SHP77 treated with DMSO at 0.1 percent for 48 hours (cell line): Measurements from ENCODE around the gene MDFI.

ENCODE experiments used
- DNase-seq: peaks from one replicate; lab custom pipeline; 2025; lab: John Stamatoyannopoulos, UW

MDFI gene

GRCh38 chr6:41651246-41651961 is 13.1 kb downstream of the MDFI start:
- DNase-seq, result no peak

DNA sequence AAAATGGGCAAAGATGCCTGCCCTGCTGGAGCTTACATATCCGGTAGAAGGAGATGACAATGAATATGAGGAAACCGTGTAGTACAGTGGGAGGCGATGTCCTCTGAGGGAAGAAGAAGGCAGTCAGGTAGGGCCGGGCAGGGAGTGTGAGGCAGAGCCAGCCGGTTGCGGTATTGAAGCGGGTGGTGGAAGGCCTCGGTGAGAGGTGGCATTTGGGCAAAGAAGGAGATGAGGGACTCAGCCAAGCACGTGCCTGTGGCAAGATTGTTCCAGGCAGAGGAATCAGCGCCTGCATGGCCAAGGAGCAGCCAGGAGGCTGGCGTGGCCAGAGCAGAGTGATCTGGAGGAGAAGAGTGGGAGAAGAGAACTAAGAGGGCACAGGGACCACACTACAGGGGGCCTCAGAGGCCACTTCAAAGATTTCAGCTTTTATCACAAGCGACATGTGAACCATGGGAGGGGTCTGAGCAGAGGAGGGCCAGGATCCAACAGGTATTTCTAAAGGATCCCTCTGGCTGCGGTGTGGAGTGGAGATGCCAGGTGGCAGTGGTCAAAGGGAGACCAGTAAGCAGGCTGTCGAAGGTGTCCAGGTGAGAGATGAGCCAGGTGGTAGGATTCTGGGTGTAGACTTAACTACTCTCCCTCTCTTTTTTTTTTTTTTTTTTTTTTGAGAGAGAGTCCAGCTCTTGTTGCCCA is 13.8 kb downstream of the MDFI start:
- no peak for DNase-seq

DNA sequence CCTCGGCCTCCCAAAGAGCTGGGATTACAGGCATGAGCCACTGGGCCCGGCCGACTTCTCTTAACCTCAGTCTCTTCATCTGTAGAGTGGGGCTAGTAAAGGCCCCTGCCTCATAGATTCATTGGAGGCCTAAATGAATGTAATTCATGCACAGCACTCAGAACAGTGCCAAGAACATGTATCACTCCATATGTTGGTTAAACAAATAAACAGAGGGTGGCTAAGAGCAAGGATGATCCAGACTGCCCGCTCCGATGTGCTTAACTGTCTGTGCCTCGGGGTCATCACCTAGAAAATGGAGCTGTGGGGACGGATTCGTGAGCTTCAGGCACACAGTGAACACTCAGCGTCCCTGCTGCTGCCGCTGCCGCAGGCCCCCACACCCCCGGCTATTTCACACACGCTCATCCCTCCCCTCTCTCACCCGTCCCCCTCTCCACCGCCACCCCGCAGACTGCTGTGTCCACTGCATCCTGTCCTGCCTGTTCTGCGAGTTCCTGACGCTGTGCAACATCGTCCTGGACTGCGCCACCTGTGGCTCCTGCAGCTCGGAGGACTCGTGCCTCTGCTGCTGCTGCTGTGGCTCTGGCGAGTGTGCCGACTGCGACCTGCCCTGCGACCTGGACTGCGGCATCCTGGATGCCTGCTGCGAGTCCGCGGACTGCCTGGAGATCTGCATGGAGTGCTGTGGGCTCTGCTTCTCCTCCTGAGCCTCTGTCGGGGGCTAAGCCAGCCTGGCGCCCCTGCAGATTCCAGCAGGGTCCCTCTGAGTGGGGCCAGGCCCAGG is 14.8 kb downstream of the MDFI start:
- no peak for DNase-seq

DNA sequence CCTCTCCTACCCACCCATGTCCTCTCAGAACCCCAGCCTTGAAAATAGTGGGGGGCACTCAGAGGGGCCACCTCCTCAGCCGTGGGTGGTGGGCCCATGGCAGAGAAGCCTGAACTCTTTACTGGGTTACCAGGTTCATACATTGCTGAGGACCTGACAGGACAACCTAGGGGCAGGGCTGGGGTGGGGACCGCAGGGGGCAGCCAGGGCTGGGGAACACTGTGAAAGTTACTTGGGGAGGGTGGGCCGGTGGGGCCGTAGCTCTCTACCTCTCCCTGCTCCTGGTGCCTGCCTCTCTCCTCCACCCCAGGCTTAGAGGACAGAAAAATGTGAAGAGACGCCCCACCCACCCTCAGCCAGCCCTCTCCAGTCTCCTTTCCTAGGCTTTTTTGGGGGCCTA is 15.4 kb downstream of the MDFI start:
- DNase-seq, result no peak

- DNase-seq, result no peak
Measured at GRCh38 chr6:41654151-41654697, 16.0 kb downstream of the MDFI start.

GRCh38 chr6:41654698-41655151 is 16.5 kb downstream of the MDFI start:
- DNase-seq, result no peak

DNA sequence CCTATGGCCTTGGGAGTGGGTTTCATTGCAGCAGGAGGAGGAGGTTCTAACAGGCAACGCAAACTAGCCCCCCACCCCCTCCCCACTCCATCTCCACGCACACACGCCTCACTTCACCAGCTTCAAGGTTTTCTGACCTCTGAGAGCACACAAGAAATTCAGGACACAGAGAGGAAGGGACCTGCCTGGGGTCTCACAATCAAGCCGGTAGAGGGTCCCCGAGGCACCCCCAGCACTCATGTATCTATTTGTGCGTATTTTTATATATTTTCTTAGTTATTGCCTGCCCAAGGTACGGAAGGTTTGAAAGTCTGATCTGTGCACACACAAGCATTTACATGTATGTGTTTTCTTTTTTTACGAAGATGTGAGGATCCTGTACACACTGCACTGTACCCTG is 16.9 kb downstream of the MDFI start:
- DNase-seq, result no peak

GRCh38 chr6:41655646-41656001 is 17.4 kb downstream of the MDFI start:
- DNase-seq, result no peak

DNA sequence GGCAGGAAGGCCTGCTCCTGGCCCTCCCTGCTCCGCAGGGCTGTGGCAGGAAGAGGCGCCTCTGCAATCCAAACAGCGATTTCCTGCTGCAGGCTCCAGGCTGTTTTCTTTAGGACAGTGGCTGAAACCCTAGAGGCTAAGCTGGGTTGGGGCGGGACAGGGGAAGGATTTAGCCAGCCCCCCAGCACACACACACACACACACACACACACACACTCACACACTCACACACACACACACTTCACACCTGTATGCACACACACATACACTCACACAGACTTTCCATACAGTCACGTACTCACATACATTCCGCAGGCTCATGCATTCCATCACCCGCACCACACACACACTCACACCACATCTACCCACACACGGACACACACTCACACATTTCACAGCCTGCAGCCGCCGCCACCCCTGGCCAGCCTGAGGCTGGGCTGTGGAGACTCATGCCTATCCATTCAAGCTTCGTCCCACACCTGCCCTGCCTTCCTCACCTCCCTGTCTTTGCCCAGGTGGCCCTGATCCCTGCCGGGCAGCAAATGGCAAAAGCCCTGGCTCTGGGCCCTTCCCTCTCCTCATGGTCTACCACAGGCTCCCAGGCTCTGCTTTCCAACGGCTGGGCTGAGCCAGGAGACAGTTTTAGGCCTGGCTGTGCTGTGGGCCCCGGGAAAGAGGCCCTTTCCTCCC is 17.9 kb downstream of the MDFI start:
- DNase-seq, result no peak

DNA sequence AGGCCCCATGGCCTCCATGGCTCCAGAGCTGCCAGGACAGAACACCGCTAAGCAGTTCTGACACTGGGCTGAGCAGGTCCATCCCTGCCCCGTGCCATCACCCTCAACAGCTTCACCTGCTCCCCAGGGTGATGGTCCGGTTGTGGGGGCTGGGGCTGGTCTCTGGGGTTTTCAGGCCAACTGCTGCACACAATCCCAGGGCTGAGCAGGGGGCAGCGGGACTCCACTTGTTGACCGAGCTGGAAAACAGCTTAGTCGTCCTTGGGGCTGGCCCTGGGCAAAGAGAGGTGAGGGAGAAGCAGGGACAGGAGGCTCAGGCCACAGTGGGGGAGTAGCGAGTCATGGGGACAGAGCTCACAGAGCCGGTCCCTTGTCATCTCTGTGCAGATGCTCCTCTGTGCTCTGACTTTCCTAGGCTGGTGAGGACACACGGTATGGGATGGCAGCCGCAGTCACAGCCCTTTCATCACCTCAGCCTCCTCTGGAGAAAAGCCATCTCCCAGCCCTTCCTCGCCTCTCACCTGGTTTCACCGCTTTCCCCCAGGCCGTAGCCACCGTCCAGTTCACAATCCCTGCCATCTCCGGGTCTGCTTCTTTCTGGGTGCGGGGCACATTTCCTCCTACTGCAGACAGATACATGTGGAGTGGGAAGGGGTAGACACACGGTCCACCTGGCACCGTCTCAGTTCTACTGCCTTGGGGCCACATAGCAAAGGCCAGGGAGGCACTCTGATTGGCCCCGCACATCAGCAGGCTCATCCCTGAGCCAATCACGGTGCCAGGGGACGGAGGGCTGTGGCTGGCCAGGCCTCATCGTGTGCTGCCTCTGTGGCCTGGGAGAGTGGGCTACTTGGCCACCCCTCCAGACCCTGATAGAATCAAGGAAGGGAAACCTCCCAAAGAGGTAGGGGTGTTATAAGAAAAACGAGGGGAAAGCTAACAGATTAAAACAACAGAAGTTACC is 19.1 kb downstream of the MDFI start:
- no peak for DNase-seq

DNA sequence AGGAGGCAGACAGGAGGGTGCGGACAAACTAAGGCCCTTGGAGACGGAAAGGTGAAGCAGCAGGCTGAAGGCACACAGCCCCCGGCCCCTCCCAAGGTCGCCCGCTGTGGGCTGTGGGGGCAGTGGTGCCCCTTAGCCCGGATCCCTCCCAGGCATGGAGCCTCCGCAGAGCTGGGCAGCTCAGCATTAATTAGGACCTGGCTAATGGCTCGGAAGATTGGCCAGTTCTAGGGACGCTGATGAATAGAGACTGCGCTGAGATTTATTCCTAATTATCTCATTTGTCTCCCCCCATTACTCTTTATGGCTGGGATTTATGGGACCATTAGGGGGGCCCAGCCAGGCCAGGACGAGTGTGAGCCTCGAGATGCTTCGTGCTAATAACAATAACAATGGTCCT is 20.4 kb downstream of the MDFI start:
- no peak for DNase-seq

DNA sequence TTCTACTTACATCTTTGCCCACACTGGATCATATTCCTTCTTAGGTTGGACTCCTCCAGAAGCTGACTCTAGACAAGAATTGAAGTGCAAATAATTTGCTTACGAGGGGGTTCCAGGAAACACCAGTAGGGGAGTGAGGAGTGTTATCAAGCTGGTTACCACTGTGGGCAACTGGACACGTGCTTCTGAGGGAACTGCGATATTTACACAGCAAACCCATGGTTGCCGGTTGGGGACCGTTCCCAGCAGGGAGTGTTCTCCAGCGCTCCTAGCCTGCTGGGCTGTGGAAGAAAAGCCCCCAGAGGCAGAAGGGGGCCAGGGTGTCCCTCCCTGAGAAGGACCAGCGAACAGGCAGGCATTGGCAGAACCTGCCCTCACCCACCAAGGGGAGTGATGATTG is 21.7 kb downstream of the MDFI start:
- no peak for DNase-seq

- DNase-seq, result no peak
Measured at GRCh38 chr6:41663568-41663967, 25.3 kb downstream of the MDFI start.

GRCh38 chr6:41664271-41664670 is 26.0 kb downstream of the MDFI start:
- DNase-seq, result no peak

DNA sequence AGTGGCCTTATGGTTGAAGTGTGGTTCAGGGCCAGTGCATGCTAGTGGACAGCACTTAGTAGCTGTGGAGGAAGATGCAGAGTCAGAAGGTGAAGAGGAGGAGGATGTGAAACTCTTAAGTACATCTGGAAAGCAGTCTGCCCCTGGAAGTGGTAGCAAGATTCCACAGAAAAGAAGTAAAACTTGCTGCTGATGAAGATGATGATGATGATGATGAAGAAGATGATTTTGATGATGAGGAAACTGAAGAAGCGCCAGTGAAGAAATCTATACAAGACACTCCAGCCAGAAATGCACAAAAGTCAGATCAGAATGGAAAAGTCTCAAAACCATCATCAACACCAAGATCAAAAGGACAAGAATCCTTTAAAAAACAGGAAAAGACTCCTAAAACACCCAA is 28.9 kb downstream of the MDFI start:
- DNase-seq, result no peak

- DNase-seq, result no peak
Measured at GRCh38 chr6:41668968-41669367, 30.7 kb downstream of the MDFI start.

- no peak for DNase-seq
Measured at GRCh38 chr6:41670703-41671360, 32.6 kb downstream of the MDFI start.

DNA sequence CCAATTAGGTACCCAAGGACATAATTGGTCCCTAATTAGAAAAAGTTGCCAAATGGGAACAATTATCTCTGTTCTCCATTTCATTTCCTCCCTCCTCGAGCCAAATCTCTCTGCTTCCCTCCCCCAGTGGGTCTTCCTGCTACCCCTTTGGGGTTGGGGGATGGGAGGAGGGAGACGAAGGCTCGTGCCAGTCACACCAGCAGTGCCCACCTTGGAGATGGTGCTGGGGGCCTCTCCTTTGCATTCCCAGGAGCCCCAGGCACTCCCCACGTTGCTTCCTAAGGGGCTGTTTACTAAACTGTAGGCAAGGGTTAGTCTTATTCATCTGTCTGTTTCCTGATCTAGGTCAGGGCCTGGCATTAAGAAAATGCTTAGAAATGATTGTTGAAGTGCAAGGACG is 33.1 kb downstream of the MDFI start:
- DNase-seq, result no peak

- DNase-seq, result no peak
Measured at GRCh38 chr6:41672016-41672415, 33.7 kb downstream of the MDFI start.
